ENCODE results near the gene SLC7A10.

- no peak for TF ChIP-seq CTCF (IDR thresholded peaks at IDR 0.05)
- TF ChIP-seq POLR2A (IDR thresholded peaks at IDR 0.05): no peak
Observed at GRCh38 chr19:33167438-33167837, 58.2 kb downstream of the SLC7A10 start.
